GM18505 (cell line): ENCODE data around the gene XYLB.
"Not testable (repeated sequence)": the region's sequence is repeated elsewhere in the genome, so short reads cannot be mapped to it uniquely, and the experiment has no call there.

Experiments
- ATAC-seq: cut with Tn5 transposase; IDR thresholded peaks from one replicate; pipeline ENCODE4 v1.9.1; 2021; ENCODE audit not compliant: unreplicated experiment
- POLR2A ChIP-seq: IDR thresholded peaks from 4 replicates; pipeline ENCODE4 v1.6.1; 2011; ENCODE audit warnings: borderline replicate concordance; ENCODE audit not compliant: insufficient read depth, insufficient read length; ENCODE audit errors: extremely low read depth

Gene XYLB

GRCh38 chr3:38314764-38315487, 31.7 kb upstream of the XYLB start:
- TF ChIP-seq POLR2A, result no peak

DNA sequence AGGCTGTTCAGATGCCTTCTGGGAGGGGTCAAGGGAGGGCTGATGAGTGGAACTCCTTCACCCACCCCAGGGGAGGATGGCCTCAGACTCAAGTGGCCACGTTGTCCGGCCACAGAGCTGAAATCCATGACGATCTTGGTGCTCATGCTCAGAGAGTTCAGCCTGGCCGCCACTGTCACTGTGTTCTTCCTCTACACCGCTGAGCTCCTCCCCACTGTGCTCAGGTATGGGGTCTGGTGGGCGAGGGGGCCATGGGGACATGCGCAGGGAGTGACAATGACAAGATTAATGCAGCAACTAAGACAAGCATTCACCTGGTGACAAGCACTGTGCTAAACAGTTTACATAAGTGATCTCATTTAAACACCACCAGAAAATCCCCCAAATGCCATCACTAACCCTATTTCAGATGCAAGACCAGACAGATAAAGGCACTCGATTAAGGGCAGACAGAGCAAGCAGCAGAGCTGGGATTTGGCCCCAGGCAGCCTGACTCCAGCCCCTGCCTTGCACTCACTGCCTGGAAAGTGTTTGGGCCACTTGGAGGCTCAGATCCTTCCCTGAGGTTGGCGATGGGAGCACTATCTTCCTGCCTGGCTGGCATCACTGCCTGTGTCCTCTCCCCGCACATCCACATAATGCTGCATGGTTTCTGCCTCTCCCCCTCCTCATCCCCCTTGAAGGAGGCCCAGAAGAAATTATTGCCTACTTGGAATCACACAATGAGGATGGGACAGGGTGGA, 30.9 kb upstream of the XYLB start:
- no peak for TF ChIP-seq POLR2A
- ATAC-seq, result no peak

More at GRCh38 chr3:38314764-38315487, 31.7 kb upstream of the XYLB start:
- no peak for ATAC-seq

GRCh38 chr3:38316356-38317191, 30.0 kb upstream of the XYLB start:
- TF ChIP-seq POLR2A, result no peak
- no peak for ATAC-seq

DNA sequence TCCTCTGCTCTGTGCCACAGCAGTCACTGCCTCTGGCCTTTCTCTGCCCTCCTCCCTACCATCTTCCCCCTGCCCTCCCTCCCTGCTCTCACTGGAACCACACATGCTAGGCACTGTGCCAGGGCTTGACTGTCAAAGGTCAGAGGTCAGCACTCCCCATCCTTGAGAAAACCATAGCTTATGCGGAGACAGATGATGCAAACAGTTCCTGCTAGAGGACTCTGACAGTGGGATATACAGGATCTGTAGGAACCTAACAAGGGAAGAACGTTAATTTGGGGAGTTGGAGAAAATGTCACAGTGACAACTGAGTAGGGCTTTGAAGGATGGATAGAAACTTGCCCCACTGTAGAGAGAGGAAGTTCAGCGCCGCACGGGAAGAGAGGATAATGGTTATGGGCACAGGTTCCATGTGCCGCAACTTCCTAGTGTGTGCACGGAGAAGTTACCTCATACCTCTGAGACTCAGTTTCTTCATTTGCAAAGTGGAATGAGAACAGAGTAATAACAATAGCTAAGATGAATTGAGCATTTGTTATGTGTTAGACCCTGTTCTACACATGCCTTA, 29.3 kb upstream of the XYLB start:
- ATAC-seq, result no peak
- no peak for TF ChIP-seq POLR2A

- no peak for ATAC-seq
- TF ChIP-seq POLR2A, result no peak
These were observed 27.6 kb upstream of the XYLB start for GRCh38 chr3:38318766-38319671.

GRCh38 chr3:38320638-38321037, 25.9 kb upstream of the XYLB start:
- not testable (repeated sequence) for ATAC-seq

DNA sequence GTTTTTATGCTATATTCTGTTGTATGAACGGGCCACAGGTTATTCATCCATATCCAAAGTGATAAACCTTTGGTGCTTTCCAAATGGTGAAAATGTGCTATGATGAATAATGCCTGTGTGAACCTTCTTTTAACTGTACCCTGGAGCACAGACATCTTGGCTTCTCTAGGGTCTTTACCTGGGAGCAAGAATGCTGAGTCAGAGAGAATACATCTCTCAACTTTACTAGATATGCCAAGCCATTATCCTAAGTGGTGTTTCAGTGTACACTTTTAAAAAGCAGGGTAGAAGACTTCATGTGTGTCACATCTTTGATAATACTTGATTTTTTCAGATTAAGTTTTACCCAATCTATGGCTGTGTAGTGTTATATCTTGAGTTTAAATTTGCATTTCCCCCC, 23.5 kb upstream of the XYLB start:
- TF ChIP-seq POLR2A, result no peak
- no peak for ATAC-seq

DNA sequence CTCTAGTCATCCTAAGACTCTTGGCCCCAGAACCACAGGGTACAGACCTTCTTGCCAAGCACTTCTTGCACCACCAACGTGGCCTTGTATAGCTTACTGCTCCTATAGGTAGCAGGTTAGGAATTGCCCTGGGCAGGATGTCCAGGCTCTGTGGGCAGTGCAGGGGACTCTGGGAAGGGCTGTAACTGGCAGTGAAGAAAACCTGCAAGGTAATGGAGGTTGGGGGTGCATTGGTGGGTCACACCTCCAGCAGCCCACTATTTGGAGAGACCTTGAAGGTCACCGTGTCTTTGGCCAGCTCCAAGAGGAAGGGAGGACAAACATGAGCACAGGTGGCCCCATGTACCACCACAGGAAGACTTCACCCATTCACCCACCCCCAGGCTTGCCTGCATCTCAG, 21.3 kb upstream of the XYLB start:
- no peak for ATAC-seq

GRCh38 chr3:38327335-38328009, 19.1 kb upstream of the XYLB start:
- no peak for TF ChIP-seq POLR2A
- ATAC-seq, result no peak

More for the DNA sequence above, 21.3 kb upstream of the XYLB start:
- TF ChIP-seq POLR2A, result no peak

- ATAC-seq, result no peak
- TF ChIP-seq POLR2A, result no peak
These were observed 15.1 kb upstream of the XYLB start for GRCh38 chr3:38331257-38332022.

GRCh38 chr3:38332201-38332600, 14.4 kb upstream of the XYLB start:
- no peak for ATAC-seq
- TF ChIP-seq POLR2A, result no peak
